Non-pigmented ciliary epithelial cell (primary cell): ENCODE data around the gene ERCC5.

Experiments used
- DNase-seq: peaks from one replicate; pipeline ENCODE4 v3.0.0-alpha.2; 2010; ENCODE audit warnings: low read depth

ERCC5 gene

DNA sequence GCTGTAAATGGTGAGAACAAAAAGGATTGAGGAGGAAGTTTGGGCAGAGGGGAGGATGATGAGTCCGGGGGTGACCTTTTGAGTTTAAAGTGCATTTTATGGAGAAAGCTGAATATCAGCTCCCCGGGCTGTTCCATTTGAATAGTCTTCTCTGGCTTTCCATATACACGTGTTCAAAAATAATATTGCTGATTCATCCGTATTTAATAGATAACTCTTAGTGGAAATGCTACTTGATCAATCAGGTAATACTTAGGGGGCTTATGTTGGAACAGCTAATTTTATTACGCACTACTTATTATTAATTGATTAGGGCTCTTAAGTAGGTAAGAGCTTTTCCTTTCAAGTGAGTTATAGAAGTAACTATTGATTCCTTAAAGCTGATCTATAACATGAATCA is 76.4 kb downstream of the ERCC5 start:
- no peak for DNase-seq
